ENCODE measurements around the gene ZFX.

The ZFX gene

GRCh38 chrX:24241822-24242648 is 92.5 kb downstream of the ZFX start:
- DNase-seq (ENCODE audit: low read depth) = no peak

GRCh38 chrX:24242649-24243175 is 93.2 kb downstream of the ZFX start:
- no peak for DNase-seq (ENCODE audit: low read depth)

GRCh38 chrX:24243188-24243587 is 93.7 kb downstream of the ZFX start:
- DNase-seq (ENCODE audit: low read depth) = no peak

- no peak for DNase-seq (ENCODE audit: low read depth)
Measured at GRCh38 chrX:24243692-24244091, 94.2 kb downstream of the ZFX start.

- no peak for DNase-seq (ENCODE audit: low read depth)
Measured at GRCh38 chrX:24245202-24245601, 95.7 kb downstream of the ZFX start.

- no peak for DNase-seq (ENCODE audit: low read depth)
Measured at GRCh38 chrX:24248042-24248441, 98.5 kb downstream of the ZFX start.

GRCh38 chrX:24253030-24253429 is 103.5 kb downstream of the ZFX start:
- DNase-seq (ENCODE audit: low read depth) = no peak

- DNase-seq (ENCODE audit: low read depth) = no peak
Measured at GRCh38 chrX:24253469-24253868, 103.9 kb downstream of the ZFX start.

- DNase-seq (ENCODE audit: low read depth) = no peak
Measured at GRCh38 chrX:24257011-24257410, 107.5 kb downstream of the ZFX start.

GRCh38 chrX:24259544-24260240 is 110.2 kb downstream of the ZFX start:
- DNase-seq (ENCODE audit: low read depth) = no peak

GRCh38 chrX:24260842-24261550 is 111.5 kb downstream of the ZFX start:
- DNase-seq (ENCODE audit: low read depth) = no peak

- no peak for DNase-seq (ENCODE audit: low read depth)
Measured at GRCh38 chrX:24262309-24262708, 112.8 kb downstream of the ZFX start.

- DNase-seq (ENCODE audit: low read depth) = no peak
Measured at GRCh38 chrX:24264383-24264782, 114.9 kb downstream of the ZFX start.

Data from T-helper 22 cell (primary cell).